Amniotic stem cell (primary cell): ENCODE measurements around the gene USP37.
"Not testable (repeated sequence)": the region's sequence is repeated elsewhere in the genome, so short reads cannot be mapped to it uniquely, and the experiment has no call there.

Experiments
- DNase-seq: peaks from one replicate; lab custom pipeline; 2025; lab: John Stamatoyannopoulos, UW

The USP37 gene

GRCh38 chr2:218555527-218555926 lies 12.6 kb downstream of the USP37 start:
- no peak for DNase-seq

GRCh38 chr2:218554225-218554624 lies 13.9 kb downstream of the USP37 start:
- not testable (repeated sequence) for DNase-seq

- DNase-seq = no peak
Measured at GRCh38 chr2:218547978-218548377, 20.2 kb downstream of the USP37 start.

GRCh38 chr2:218547511-218547910 lies 20.6 kb downstream of the USP37 start:
- no peak for DNase-seq

- DNase-seq = no peak
Measured at GRCh38 chr2:218546012-218546411, 22.1 kb downstream of the USP37 start.

GRCh38 chr2:218540015-218540414 lies 28.1 kb downstream of the USP37 start:
- DNase-seq = no peak

GRCh38 chr2:218536804-218537494 lies 31.2 kb downstream of the USP37 start:
- DNase-seq = no peak

GRCh38 chr2:218529990-218530389 lies 38.2 kb downstream of the USP37 start:
- no peak for DNase-seq

- DNase-seq = not testable (repeated sequence)
Measured at GRCh38 chr2:218528409-218528808, 39.7 kb downstream of the USP37 start.

- DNase-seq = no peak
Measured at GRCh38 chr2:218523651-218524050, 44.5 kb downstream of the USP37 start.

GRCh38 chr2:218518876-218519275 lies 49.3 kb downstream of the USP37 start:
- no peak for DNase-seq

GRCh38 chr2:218517434-218518206 lies 50.5 kb downstream of the USP37 start:
- DNase-seq = no peak

GRCh38 chr2:218516614-218517013 lies 51.5 kb downstream of the USP37 start:
- no peak for DNase-seq

- DNase-seq = no peak
Measured at GRCh38 chr2:218513676-218514075, 54.5 kb downstream of the USP37 start.

- no peak for DNase-seq
Measured at GRCh38 chr2:218508299-218508698, 59.9 kb downstream of the USP37 start.

GRCh38 chr2:218505754-218506371 lies 62.3 kb downstream of the USP37 start:
- no peak for DNase-seq

GRCh38 chr2:218501665-218502064 lies 66.5 kb downstream of the USP37 start:
- DNase-seq = no peak

GRCh38 chr2:218500501-218501060 lies 67.6 kb downstream of the USP37 start:
- no peak for DNase-seq

- no peak for DNase-seq
Measured at GRCh38 chr2:218485986-218486667, 82.0 kb downstream of the USP37 start.

- no peak for DNase-seq
Measured at GRCh38 chr2:218482651-218483050, 85.5 kb downstream of the USP37 start.

- no peak for DNase-seq
Measured at GRCh38 chr2:218479595-218479994, 88.6 kb downstream of the USP37 start.

GRCh38 chr2:218478544-218478943 lies 89.6 kb downstream of the USP37 start:
- no peak for DNase-seq
